HepG2 (cell line): Measurements from ENCODE around the gene AXIN1. TPM values are rescaled to one million over a fixed set of nuclear protein-coding genes. Genes with fewer than 3 reads are reported as not detected.

Experiments
- ARID3A ChIP-seq: IDR thresholded peaks from 2 replicates; pipeline ENCODE4 v1.6.1; 2012; ENCODE audit warnings: low read depth, low read length, improper control_type of control experiment
- ATF7-NPFF ChIP-seq: sonication (generic); formaldehyde crosslinking; IDR thresholded peaks from 2 replicates; pipeline ENCODE4 v1.8.1; 2023; ENCODE audit warnings: mild to moderate bottlenecking, low read depth, missing genetic modification reagents, moderate library complexity
- EEA1 ChIP-seq: sonication (generic); formaldehyde crosslinking; IDR thresholded peaks from 2 replicates; pipeline ENCODE4 v1.5.1; 2020; ENCODE audit warnings: mild to moderate bottlenecking, missing genetic modification reagents, borderline replicate concordance
- FOXA1 ChIP-seq, 2 experiments: fragments of 450-650 bp in 1 of 2; sonication (generic) in 1 of 2; formaldehyde crosslinking in 1 of 2; IDR thresholded peaks; 2 replicates each; pipeline versions ENCODE4 v1.4.0 to v1.6.1; 2016 to 2020; ENCODE audit warnings: missing genetic modification reagents in 1 of 2
- GATA4 ChIP-seq: sonication (generic); IDR thresholded peaks from 2 replicates; pipeline ENCODE4 v1.6.1; 2016; ENCODE audit warnings: antibody characterized with exemption, low read depth, borderline replicate concordance
- HNRNPL ChIP-seq: fragments of 200-400 bp; formaldehyde crosslinking; IDR thresholded peaks from 2 replicates; pipeline ENCODE4 v1.6.1; 2017; ENCODE audit warnings: mild to moderate bottlenecking, low read depth, low read length
- HOXA7 ChIP-seq: sonication (generic); formaldehyde crosslinking; IDR thresholded peaks from 2 replicates; pipeline ENCODE4 v1.8.1; 2022; ENCODE audit warnings: mild to moderate bottlenecking, missing genetic modification reagents, moderate library complexity
- KAT7 ChIP-seq: IDR thresholded peaks from 2 replicates; pipeline ENCODE4 v1.6.1; 2018; ENCODE audit warnings: borderline replicate concordance, missing compliant biosample characterization
- KLF9 ChIP-seq: IDR thresholded peaks from 2 replicates; pipeline ENCODE4 v1.6.1; 2016; ENCODE audit warnings: low read depth
- LCORL ChIP-seq, 2 experiments: fragments of 450-650 bp in 1 of 2; sonication (generic) in 1 of 2; formaldehyde crosslinking in 1 of 2; IDR thresholded peaks; 2 replicates each; pipeline versions ENCODE4 v1.5.0 to v1.6.1; 2017 to 2020; ENCODE audit warnings: antibody characterized with exemption in 1 of 2, missing genetic modification reagents in 1 of 2
- PAX8 ChIP-seq: sonication (generic); formaldehyde crosslinking; IDR thresholded peaks from 2 replicates; pipeline ENCODE4 v1.8.0; 2022; ENCODE audit warnings: mild to moderate bottlenecking, missing genetic modification reagents, borderline replicate concordance
- PRDM4 ChIP-seq: sonication (generic); formaldehyde crosslinking; IDR thresholded peaks from 2 replicates; pipeline ENCODE4 v1.9.0; 2021; ENCODE audit warnings: missing genetic modification reagents, borderline replicate concordance
- ZFY ChIP-seq: sonication (generic); formaldehyde crosslinking; IDR thresholded peaks from 2 replicates; pipeline ENCODE4 v1.4.0; 2020; ENCODE audit warnings: missing genetic modification reagents
- ZNF205 ChIP-seq: IDR thresholded peaks from 2 replicates; pipeline ENCODE4 v1.6.1; 2018; ENCODE audit warnings: missing biosample characterization, missing genetic modification reagents
- ZNF207 ChIP-seq: fragments of 450-650 bp; IDR thresholded peaks from 2 replicates; pipeline ENCODE4 v1.6.1; 2016; ENCODE audit warnings: antibody characterized with exemption, borderline replicate concordance
- ZNF253 ChIP-seq: sonication (generic); formaldehyde crosslinking; IDR thresholded peaks from 2 replicates; pipeline ENCODE4 v1.8.0; 2022; ENCODE audit warnings: mild to moderate bottlenecking, missing genetic modification reagents, borderline replicate concordance
- ZNF451 ChIP-seq: sonication (generic); formaldehyde crosslinking; IDR thresholded peaks from 2 replicates; pipeline ENCODE4 v1.5.0; 2020; ENCODE audit warnings: mild to moderate bottlenecking, missing genetic modification reagents
- ZNF710 ChIP-seq: sonication (generic); formaldehyde crosslinking; IDR thresholded peaks from 2 replicates; pipeline ENCODE4 v1.5.0; 2020; ENCODE audit warnings: mild to moderate bottlenecking, missing genetic modification reagents, borderline replicate concordance
- polyA plus RNA-seq, 8 experiments: library from polyadenylated mRNA; depleted of rRNA in 3 of 8; stranded (reverse) in 7 of 8; unstranded in 1 of 8; fragments of >200 nt; fragmentation: Illumina TruSeq in 4 of 8; extraction: Trizol in 4 of 8; gene quantifications; 2 replicates each; pipeline versions ENCODE4 v1.2.1 to v1.2.3, GENCODE V29; 2011 to 2016; ENCODE audit warnings: low read depth in 4 of 8, missing spikeins in 1 of 8, mixed read lengths in 1 of 8; ENCODE audit not compliant: insufficient read depth in 1 of 8
- total RNA-seq, 5 experiments: library from RNA; depleted of rRNA; stranded (reverse); fragments of >200 nt; fragmentation: Illumina TruSeq; extraction: Trizol; gene quantifications; 2 replicates each; pipeline ENCODE4 v1.2.3, GENCODE V29; 2016; ENCODE audit warnings: low read depth in 1 of 5
- TF ChIP-seq, protein P1 (sequence below): sonication (generic); formaldehyde crosslinking; IDR thresholded peaks from 2 replicates; pipeline ENCODE4 v1.4.0; 2020; ENCODE audit warnings: missing genetic modification reagents
- TF ChIP-seq, protein P2 (sequence below): sonication (generic); formaldehyde crosslinking; conservative IDR thresholded peaks from 2 replicates; pipeline ENCODE4 v1.4.0; 2020; ENCODE audit warnings: missing genetic modification reagents
- TF ChIP-seq, protein P3 (sequence below): IDR thresholded peaks from 2 replicates; pipeline ENCODE4 v1.6.1; 2012; ENCODE audit warnings: inconsistent platforms

Gene AXIN1
- total and polyA plus RNA-seq, 2 of the 13 experiments (the other 11 are each of a cell fraction or from before 2014, with no cell fraction given), result 24.0 to 26.0 TPM

DNA sequence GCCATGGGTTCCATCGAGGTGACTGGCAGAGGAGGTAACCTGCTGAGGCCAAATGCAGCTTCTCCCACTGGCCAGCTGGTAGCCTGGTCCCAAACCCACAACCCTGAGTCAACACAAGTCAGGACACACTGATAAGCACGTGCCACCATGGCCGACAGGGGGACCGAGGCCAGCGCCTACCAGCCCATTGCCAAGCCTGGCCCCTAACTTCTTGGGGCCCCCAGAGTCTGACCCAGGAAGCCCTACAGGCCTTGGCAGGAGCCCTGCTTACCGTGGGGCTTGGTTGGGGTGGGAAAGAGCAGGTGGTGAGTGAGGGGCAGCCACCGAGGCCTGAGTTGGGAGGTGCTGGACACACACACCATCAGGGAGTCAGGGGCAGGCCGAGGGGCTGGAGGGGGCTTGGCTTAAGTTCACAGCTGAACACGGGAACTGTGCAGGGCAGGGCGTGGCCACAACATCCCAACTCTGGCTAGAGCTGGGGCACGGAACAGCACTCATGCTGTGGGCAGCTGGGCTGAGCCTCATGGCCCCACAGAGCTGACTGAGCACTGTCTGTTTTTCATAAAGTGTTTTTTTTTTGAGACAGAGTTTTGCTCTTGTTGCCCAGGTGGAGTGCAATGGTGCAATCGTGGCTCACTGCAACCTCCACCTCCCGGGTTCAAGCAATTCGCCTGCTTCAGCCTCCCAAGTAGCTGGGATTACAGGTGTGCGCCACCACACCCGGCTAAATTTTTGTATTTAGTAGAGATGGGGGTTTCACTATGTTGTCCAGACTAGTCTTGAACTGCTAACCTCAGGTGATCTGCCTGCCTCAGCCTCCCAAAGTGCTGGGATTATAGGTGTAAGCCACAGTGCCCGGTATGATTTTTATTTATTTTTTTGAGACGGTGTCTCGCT, 12.3 kb upstream of the AXIN1 start (continued):
- TF ChIP-seq LCORL (IDR thresholded peaks at IDR 0.05) (no peak), LCORL (CRISPR knock-in tag; IDR thresholded peaks at IDR 0.05) (0 out of 2 replicates have a peak, but pooled peaks have one; percentile 19), ATF7-NPFF (peak; percentile 78), ZNF253 (CRISPR knock-in tag) (no peak), ZNF207 (no peak), PAX8 (no peak), PRDM4 (CRISPR knock-in tag) (no peak), HNRNPL (peak; percentile 65; the same call in 1 of the 2 replicates), KAT7 (no peak), ZNF710 (CRISPR knock-in tag) (no peak), GATA4 (no peak), ZFY (CRISPR knock-in tag) (no peak; the same call in 1 of the 2 replicates), FOXA1 (IDR thresholded peaks at IDR 0.05) (no peak), FOXA1 (CRISPR knock-in tag; IDR thresholded peaks at IDR 0.05) (peak; percentile 58; the same call in 1 of the 2 replicates), ZNF451 (CRISPR knock-in tag) (no peak), HOXA7 (no peak), KLF9 (CRISPR knock-in tag) (no peak), ZNF205 (CRISPR knock-in tag) (0 out of 2 replicates have a peak, but pooled peaks have one; percentile 36), EEA1 (peak; percentile 31; the same call in 1 of the 2 replicates), ARID3A (no peak)
- TF ChIP-seq, protein P1, sequence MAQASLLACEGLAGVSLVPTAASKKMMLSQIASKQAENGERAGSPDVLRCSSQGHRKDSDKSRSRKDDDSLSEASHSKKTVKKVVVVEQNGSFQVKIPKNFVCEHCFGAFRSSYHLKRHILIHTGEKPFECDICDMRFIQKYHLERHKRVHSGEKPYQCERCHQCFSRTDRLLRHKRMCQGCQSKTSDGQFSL (CRISPR knock-in tag), result no peak
- TF ChIP-seq, protein P2, sequence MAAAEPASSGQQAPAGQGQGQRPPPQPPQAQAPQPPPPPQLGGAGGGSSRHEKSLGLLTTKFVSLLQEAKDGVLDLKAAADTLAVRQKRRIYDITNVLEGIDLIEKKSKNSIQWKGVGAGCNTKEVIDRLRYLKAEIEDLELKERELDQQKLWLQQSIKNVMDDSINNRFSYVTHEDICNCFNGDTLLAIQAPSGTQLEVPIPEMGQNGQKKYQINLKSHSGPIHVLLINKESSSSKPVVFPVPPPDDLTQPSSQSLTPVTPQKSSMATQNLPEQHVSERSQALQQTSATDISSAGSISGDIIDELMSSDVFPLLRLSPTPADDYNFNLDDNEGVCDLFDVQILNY, result no peak
- TF ChIP-seq, protein P3, sequence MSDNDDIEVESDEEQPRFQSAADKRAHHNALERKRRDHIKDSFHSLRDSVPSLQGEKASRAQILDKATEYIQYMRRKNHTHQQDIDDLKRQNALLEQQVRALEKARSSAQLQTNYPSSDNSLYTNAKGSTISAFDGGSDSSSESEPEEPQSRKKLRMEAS, result peak; percentile 77; the same call in 1 of the 2 replicates
